Fibroblast of skin of scalp (primary cell): ENCODE results near the gene AFAP1L2.
A peak's percentile ranks its signal among the peaks of the same experiment; 100 is the strongest.

Source experiments
- DNase-seq: peaks from one replicate; pipeline ENCODE4 v3.0.0-alpha.2; 2013

Gene AFAP1L2

DNA sequence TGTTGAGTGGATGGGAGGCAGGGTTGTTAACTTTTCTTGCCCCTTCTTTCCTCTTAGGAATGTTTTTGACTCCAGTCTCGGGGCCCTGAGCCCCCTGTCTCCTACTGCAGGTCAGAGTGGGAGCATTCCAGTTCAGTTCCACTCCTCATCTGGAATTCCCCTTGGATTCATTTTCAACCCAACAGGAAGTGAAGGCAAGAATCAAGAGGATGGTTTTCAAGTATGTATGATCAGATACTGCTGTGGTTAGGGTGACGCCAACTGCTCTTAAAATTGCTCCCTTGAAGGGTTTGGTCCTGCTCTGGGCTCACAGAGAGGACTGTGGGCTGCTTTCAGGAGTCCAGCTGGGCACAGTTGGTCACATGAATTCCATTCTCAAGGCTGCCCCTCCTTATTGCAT lies 143.2 kb downstream of the AFAP1L2 start:
- peak; percentile 51 for DNase-seq

DNA sequence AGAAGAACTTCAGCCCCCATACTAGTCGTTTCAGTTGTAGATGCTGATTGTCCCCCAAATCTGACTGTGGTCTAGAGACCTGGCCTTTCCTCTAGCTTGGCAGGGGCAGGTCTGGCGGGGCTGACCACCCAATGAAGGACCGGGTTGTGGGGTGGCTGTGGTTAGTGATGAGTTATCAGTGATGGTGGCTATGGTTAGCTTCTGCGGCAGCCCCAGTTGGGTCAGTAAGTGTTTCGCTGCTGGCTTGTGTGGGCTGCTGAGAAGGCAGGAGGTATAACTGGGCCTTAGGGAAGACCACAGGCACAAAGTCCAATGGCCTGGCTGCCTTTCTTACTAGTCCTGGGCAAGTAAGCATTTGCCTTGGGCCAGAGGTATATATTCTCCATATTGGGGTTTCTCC lies 143.9 kb downstream of the AFAP1L2 start:
- DNase-seq, result no peak

DNA sequence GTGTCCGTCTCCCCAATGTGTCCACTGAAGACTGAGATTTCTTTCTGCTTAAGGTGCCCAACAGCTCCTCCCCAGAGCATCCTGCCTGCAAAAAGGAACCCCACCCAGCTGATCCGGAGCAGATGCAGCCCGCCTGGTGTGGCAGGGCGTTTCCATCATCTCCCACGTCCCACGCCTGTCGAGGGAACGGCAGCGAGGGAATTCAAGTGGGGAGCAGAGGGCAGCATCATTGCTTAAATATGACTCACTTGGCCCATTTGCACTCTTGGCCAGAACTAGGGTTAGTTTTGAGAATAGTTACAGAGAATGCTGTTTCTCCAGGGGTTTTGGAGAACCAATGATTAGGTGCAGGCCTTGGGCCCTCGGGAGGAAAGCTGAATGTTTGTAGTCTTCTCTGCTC lies 144.5 kb downstream of the AFAP1L2 start:
- no peak for DNase-seq

DNA sequence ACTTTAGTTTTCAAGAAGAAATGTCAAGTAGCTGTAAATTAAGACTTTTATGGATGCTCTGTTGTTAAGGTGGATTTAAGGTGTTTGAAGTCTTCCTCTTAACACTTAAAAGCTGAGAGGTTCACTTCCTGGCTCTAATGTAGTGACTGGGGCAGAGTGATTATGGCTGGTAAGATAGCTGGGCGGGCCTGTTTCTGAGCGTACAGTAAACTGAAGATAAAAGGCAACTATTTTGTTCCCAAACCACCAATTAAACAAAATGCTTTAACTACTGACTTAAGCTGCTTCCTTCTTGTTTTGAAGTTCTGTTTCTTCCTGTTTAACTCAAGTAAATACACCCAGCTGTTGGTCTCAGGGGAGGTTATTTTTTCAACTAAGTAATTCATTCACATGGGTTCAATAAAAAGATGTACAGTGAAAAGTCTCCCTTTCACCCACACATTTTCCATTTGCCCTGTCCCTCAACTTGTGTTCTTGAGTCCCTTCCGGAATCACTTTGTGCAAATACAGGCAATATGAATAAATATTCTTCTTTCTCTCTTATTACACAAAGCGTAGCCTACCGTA lies 145.9 kb downstream of the AFAP1L2 start:
- no peak for DNase-seq

DNA sequence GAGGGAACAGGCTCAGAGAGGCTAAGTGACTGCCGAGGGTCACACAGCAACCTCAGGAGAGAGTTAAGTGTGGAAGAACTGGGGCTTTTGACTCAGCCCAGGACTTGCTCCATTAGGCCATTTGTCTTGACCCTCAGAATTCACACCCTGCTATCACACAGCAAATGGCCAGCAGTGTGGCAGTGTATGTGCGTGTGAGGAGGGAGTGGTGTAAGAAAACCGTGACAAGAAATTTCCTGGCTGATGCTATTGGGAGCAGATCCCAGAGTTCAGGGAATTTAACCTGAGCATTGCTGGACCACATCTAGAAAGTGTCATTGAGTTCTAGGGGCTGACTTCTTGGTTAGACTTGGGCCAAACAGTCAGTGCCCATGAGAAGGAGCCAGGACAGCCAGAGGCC lies 146.8 kb downstream of the AFAP1L2 start:
- no peak for DNase-seq

DNA sequence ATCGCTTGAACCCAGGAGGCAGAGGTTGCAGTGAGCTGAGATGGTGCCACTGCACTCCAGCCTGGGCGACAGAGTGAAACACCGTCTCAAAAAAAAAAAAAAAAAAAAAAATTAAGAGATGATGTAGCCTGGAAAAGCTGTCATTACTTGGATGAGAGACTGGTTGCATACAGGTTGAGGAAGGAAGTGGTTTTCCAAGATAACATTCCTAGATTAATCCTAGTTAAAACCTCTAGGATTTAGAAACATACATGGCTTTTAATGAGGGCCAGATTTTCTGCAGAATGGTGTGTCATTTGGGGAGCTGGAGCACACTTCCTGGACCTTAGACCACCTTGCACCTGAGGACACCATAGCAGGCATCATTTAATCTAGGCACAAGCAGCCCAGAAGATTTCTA lies 147.5 kb downstream of the AFAP1L2 start:
- no peak for DNase-seq

DNA sequence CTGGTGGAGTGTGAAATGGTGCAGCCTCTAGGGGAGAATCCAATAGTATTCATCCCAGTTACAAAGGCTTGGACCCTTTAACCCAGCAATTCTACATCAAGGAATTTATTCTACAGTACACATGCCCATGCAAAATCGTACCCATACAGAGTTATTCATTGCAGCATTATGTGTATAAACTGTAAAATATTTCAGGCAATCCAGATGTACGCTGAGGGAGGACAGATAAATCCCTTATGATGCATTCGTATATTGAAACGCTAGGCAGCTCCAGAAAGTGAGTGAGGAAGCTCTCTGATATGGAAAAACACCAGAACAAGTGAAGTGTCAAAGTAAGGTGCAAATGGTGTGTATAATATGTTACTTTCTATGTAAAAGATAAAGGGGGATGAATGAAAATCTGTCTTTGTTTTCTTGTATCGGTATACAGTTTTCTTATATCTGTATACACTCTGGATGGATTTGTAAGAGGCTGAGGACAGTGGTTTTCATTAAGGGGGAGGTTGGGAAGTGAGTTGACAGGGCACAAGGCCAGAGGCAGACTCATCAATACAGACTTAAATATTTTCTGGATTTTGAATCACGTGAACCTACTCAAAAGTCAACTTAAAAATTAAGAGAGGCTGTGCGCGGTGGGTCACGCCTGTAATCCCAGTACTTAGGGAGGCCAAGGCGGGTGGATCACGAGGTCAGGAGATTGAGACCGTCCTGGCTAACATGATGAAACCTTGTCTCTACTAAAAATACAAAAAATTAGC lies 148.1 kb downstream of the AFAP1L2 start:
- no peak for DNase-seq

DNA sequence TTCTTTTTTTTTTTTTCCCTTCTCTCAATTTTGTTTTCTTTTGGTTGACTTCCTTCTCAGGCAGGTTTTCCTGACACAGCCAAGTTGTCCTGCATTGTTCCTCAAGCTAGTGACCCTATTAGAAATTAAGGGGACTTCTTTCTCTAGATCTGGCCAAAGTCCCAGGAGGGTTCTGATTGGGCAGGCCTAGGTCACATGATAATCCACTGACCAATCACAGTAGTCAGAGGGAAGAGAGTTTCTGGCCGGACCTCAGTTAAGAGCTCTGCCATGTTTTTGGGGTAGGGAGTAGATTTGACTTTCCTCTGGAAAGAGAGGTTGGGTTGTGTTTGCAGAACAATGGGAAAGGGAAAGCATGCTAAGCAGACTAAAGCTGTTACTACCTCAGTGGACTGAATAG lies 149.1 kb downstream of the AFAP1L2 start:
- DNase-seq, result no peak

DNA sequence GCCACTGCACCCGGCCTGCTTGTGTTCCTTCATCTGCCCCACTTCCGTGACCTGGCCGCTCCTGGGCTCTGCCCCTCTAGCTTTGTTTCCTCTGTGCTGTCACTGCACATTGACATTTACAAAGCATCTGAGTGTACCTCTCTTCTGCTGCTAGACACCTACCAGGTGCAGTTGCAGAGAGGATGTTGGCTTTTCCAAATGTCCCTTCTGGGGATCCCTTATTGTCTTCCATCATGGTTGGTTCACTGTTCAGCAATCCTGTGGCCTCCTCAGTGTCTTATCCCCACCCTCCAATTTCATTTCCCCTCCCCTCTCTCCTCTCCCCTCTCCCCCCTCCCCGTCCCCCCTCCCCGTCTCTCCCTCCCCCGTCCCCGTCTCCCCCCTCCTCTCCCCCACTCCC lies 151.4 kb downstream of the AFAP1L2 start:
- DNase-seq, result no peak

DNA sequence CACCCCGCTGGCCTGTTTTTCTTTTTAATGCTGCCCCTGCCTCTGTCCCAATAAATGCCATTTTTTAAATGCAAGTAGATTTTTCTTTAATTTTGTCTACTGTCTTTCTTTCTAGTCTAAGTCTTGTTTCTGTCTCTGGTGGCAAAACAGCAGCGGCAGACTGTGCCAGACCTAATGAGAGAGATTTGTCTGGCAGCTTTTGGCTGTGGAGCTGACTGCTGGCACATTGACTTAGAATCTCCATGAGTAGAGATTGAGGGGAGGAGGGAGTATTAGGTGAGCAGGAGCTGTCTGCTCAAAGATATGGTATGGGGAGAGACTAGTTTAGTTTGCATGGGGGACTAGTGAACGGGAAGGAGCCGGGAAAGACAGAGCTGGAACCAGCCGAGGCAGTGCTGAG lies 152.2 kb downstream of the AFAP1L2 start:
- DNase-seq, result no peak

DNA sequence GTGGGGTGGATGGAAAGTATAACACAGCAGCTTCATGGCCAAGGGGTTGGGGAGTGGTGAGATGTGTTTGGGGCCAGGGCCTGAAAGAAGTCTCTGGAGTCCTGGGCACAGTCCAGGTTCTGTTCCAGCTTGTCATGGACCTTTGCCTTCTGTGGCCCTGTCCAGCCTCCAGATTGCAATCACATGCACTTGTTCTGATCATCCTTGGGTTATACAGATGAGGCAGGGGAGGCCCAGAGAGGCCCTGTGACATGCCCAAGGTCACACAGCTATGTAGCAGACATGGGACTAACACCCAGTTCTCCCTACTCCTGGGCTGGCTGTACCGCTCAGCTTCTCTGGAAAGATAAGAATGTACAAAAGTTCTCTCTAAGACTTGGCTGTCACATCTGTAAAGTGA lies 153.6 kb downstream of the AFAP1L2 start:
- DNase-seq, result no peak

DNA sequence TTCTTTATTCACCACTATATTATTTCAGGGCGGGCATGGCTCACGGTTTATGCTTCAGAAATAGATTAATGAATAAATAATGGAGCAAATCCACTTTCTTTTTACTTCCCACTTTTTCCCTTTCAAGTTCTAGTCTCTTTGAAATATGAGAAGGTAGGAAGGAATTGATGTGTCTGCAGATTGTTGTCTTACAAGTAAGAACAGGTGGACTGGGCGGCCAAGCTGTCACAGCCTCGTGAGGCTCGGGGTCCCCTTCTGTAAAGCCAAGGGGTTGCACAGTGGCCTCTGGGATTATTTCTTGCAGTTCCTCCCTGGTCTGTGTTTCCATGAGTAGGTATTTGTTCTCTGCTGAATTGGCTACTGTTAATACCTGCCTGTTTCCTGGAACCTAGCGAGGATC lies 154.1 kb downstream of the AFAP1L2 start:
- no peak for DNase-seq

DNA sequence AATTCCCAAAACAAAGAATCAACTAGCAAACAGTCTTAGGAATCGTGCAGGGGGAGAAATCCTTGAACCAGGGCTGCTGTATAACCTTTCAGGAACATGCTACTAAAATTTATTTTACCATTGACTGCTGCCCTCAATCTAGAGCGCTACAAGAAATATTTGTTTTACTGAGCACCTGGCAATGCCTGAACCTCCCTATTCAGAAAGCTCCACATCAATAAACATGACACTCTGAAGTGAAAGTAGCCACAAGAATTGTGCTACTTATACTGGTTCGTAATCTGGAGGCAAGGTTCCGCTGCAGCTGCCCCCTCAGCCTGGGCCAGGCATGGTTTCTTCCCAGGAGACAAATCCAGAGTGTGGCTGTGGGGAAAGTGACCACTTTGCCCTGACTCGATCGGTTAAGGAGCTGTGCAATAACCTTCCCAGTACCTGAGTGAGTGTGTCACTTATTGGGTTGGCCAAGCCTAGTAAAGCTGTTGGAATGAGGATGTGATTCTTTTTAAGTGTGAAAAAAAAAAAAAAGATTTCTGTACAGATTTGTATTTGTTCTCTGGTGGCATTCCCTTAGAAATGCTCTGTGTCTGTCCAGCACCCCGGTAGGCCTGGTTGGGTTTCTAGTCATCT lies 157.5 kb downstream of the AFAP1L2 start:
- no peak for DNase-seq

DNA sequence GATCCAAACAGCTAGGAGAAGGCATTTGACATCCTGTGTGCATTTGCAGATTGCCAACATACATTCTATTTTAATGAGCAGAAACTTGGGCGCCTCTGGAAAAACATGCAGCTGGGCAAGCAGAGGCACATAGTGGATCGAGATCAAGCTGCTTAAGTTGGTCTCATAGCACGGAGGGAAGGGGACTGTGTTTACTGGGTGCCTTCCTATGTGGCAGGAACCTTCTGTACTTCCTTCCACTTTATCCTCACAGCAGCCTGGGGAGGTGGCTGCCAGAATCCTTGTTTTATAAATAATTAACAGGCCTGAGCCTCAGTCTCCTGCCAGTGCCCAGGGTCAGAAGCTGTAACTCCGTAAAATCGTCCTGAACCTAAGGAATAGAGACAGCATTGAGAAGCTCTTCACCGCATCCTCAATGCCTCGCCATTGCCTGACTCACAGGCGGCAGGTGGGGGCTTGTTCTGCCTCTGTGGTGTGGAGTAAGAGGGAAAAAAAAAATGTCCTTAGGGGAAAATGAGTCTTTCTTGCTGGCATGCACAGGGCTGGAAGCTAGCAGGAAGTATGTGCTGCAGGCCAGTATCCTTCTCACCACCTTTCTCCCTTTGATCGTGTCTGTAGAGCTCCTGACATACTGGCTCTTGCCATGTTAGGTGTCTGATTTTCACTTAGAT lies 159.0 kb downstream of the AFAP1L2 start:
- DNase-seq, result no peak
